Endothelial cell (in vitro differentiated cells): ENCODE measurements around the gene MBD3. TPM values are rescaled to one million over a fixed set of nuclear protein-coding genes. Genes with fewer than 3 reads are reported as not detected.
"Not testable (repeated sequence)": the region's sequence is repeated elsewhere in the genome, so short reads cannot be mapped to it uniquely, and the experiment has no call there.

Experiments used
- DNase-seq: peaks from one replicate; pipeline ENCODE4 v3.0.0; 2021; ENCODE audit warnings: low spot score
- H3K27ac Mint-ChIP-seq: one replicate; pipeline ENCODE4 v1.8.0; 2021; ENCODE audit warnings: mixed read lengths, inconsistent platforms; ENCODE audit not compliant: unreplicated experiment
- H3K27me3 Mint-ChIP-seq: one replicate; pipeline ENCODE4 v1.8.0; 2021; ENCODE audit warnings: mild to moderate bottlenecking, moderate library complexity, mixed read lengths, inconsistent platforms; ENCODE audit not compliant: unreplicated experiment
- H3K36me3 Mint-ChIP-seq: one replicate; pipeline ENCODE4 v1.8.0; 2021; ENCODE audit warnings: mild to moderate bottlenecking, low read depth, mixed read lengths, inconsistent platforms; ENCODE audit not compliant: unreplicated experiment
- H3K4me1 Mint-ChIP-seq: one replicate; pipeline ENCODE4 v1.8.0; 2021; ENCODE audit warnings: mild to moderate bottlenecking, mixed read lengths, inconsistent platforms; ENCODE audit not compliant: unreplicated experiment
- H3K4me3 Mint-ChIP-seq: one replicate; pipeline ENCODE4 v1.8.0; 2021; ENCODE audit warnings: mild to moderate bottlenecking, mixed read lengths, inconsistent platforms; ENCODE audit not compliant: unreplicated experiment
- H3K9me3 Mint-ChIP-seq: one replicate; pipeline ENCODE4 v1.8.0; 2021; ENCODE audit warnings: mixed read lengths, inconsistent platforms; ENCODE audit not compliant: unreplicated experiment
- CTCF ChIP-seq: fragments of 200-600 bp; sonication (generic); IDR thresholded peaks from one replicate; pipeline ENCODE4 v1.5.0; 2021; ENCODE audit warnings: antibody characterized with exemption; ENCODE audit not compliant: unreplicated experiment
- long read RNA-seq: library from polyadenylated mRNA; unstranded; transcript quantifications from one replicate; pipeline ENCODE4 v2.0.0, GENCODE V29; 2020; ENCODE audit not compliant: unreplicated experiment
- total RNA-seq: library from RNA; stranded (reverse); fragmentation: NEBNext Ultra II Directional; extraction: Animal tissue kit (Norgen Biotek cat#: 25700); gene quantifications from one replicate; pipeline ENCODE4 v1.2.1, GENCODE V29; 2021; ENCODE audit not compliant: unreplicated experiment

Gene MBD3
- 81.4 TPM for total RNA-seq
- long read RNA-seq, full-length matches to known transcripts, result 2 of 5 reads
- long read RNA-seq, partial matches to known transcripts, result 1 of 5 reads
- long read RNA-seq, other reads (novel, unspliced or antisense), result 2 of 5 reads

GRCh38 chr19:1592755-1593500 lies at the start of gene MBD3:
Gene MBD3 (minus strand): TSS chr19:1592865. CDS start chr19:1592631, 234 bp downstream.
- Mint-ChIP-seq H3K4me3 (peak within 1 kb of the TSS; percentile 94), H3K36me3 (peaks cover 8% of the 10 kb centered on the region), H3K9me3 (no peaks in the 10 kb centered on the region), H3K27ac (peak within 1 kb of the TSS; percentile 52), H3K27me3 (peaks cover 15% of the 10 kb centered on the region), H3K4me1 (peaks cover 7% of the 10 kb centered on the region)
- DNase-seq, result peak; percentile 95
- no peak for TF ChIP-seq CTCF

GRCh38 chr19:1640893-1641448 lies 48.3 kb upstream of the MBD3 start:
- not testable (repeated sequence) for DNase-seq, H3K9me3 Mint-ChIP-seq, H3K27me3 Mint-ChIP-seq, H3K4me3 Mint-ChIP-seq, H3K27ac Mint-ChIP-seq, H3K4me1 Mint-ChIP-seq
- peaks cover 20% of the 10 kb centered on the region for H3K36me3 Mint-ChIP-seq

DNA sequence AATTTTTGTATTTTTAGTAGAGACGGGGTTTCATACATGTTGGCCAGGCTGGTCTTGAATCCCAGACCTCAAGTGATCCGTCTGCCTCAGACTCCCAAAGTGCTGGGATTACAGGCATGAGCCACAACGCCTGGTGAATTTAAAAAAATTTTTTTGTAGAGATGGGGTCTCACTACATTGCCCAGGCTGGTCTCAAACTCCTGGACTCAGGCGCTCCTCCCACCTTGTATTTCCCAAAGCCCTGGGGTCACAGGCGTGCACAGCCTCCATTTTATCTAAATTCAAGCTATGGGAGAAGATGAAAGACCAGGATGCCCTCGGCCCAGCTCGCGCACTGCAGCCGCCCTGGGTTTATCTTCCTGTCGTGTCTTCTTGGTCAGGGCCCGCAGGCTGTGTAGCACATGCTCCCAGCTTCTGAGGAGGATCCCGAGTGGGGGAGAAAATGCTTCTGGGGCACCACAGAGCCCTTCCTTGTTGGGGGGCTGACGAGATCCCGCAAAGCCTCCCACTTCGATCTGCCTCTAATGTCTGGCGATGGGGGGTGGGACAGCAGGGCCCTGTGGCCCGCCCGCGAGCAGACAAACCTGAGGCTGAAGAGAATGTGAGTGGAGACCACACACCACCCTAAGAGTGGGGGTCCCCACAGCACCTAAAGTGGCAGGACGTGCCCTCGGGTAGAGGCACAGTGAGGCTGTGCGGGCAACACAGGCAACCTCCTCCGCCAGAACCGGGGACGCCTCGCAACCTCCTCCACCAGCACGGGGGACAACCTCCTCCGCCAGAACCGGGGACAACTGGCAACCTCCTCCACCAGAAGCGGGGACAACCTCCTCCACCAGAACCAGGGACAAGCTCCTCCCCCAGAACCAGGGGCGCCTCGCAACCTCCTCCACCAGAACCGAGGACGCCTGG lies 43.9 kb upstream of the MBD3 start:
- no peak for TF ChIP-seq CTCF
- H3K36me3 Mint-ChIP-seq, result peaks cover 30% of the 10 kb centered on the region

DNA sequence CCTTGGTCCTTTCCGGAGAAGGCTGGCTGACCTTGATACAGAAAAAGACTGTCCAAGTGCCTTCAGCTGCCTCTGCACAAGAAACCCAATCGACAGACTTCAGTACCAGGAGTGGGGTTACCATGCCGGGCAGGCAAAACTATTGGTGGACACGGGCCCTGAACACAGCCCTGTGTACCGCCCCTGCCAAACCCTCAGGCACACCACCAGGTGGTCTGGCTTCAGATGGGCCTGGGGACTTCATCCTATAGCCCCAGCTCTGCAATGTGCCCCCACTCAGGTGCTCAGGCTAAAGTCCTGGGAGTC lies 42.2 kb upstream of the MBD3 start:
- peaks cover 32% of the 10 kb centered on the region for H3K36me3 Mint-ChIP-seq
- H3K27me3 Mint-ChIP-seq, result peaks cover 2% of the 10 kb centered on the region
- TF ChIP-seq CTCF, result no peak
- no peak for DNase-seq
- no peak overlapping the region for H3K27ac Mint-ChIP-seq
- no peaks in the 10 kb centered on the region for H3K4me1 Mint-ChIP-seq
- no peaks in the 10 kb centered on the region for H3K9me3 Mint-ChIP-seq
- no peak overlapping the region for H3K4me3 Mint-ChIP-seq

More for the DNA sequence above, 43.9 kb upstream of the MBD3 start:
- no peak overlapping the region for H3K4me3 Mint-ChIP-seq
- no peak overlapping the region for H3K27ac Mint-ChIP-seq
- H3K4me1 Mint-ChIP-seq, result no peaks in the 10 kb centered on the region
- H3K9me3 Mint-ChIP-seq, result no peaks in the 10 kb centered on the region
- peaks cover 2% of the 10 kb centered on the region for H3K27me3 Mint-ChIP-seq
- DNase-seq, result no peak

- no peak for DNase-seq
- Mint-ChIP-seq H3K9me3 (no peaks in the 10 kb centered on the region), H3K27me3 (peaks cover 2% of the 10 kb centered on the region), H3K4me3 (no peak overlapping the region), H3K27ac (no peak overlapping the region), H3K36me3 (peaks cover 28% of the 10 kb centered on the region), H3K4me1 (no peaks in the 10 kb centered on the region)
- TF ChIP-seq CTCF, result no peak
Measured at GRCh38 chr19:1634242-1634937, 41.7 kb upstream of the MBD3 start.
